Measurements from ENCODE around the gene GNL1.

GNL1 gene

DNA sequence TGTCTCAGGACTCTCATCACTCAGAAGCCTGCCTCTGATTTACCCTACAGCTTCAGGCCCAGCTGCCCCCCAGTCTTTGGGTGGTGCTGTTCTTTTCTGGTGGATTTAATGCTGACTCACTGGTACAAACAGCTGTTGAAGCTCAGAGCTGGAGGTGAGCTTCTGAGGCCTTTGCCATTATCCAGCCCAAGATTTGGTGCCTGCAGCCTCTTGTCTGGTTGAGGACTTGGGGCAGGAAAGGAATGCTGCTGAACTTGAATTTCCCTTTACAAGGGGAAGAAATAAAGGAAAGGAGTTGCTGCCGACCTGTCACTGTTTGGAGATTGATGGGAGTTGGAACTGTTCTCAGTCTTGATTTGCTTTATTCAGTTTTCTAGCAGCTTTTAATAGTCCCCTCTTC lies 34.7 kb upstream of the GNL1 start:
- ChIA-PET POLR2A (interaction anchor here (0.6 to 2.3 kb wide), 5 partner anchors 9 to 55 kb away, joined by 3 to 17 read pairs (median 3); no protein-coding TSS in a partner anchor), CTCF (no interaction called here)
- DNase-seq (ENCODE audit: extremely low spot score), result no peak
- no peak for TF ChIP-seq SUZ12 (IDR thresholded peaks at IDR 0.05)
- TF ChIP-seq ZNF384 (IDR thresholded peaks at IDR 0.05), result no peak

GRCh38 chr6:30590509-30590908 lies 34.2 kb upstream of the GNL1 start:
- no peak for TF ChIP-seq HDGF (IDR thresholded peaks at IDR 0.05; ENCODE audit: borderline replicate concordance)
- no peak for TF ChIP-seq ARNT (IDR thresholded peaks at IDR 0.05)
- TF ChIP-seq L3MBTL2 (conservative IDR thresholded peaks at IDR 0.05), result no peak
- no peak for TF ChIP-seq FOXM1 (IDR thresholded peaks at IDR 0.05; ENCODE audit: borderline replicate concordance)
- no peak for TF ChIP-seq SP1 (IDR thresholded peaks at IDR 0.05)
- no peak for TF ChIP-seq CTBP1 (IDR thresholded peaks at IDR 0.05; ENCODE audit: borderline replicate concordance)
- no peak for TF ChIP-seq SUZ12 (IDR thresholded peaks at IDR 0.05)
- TF ChIP-seq, protein P1, sequence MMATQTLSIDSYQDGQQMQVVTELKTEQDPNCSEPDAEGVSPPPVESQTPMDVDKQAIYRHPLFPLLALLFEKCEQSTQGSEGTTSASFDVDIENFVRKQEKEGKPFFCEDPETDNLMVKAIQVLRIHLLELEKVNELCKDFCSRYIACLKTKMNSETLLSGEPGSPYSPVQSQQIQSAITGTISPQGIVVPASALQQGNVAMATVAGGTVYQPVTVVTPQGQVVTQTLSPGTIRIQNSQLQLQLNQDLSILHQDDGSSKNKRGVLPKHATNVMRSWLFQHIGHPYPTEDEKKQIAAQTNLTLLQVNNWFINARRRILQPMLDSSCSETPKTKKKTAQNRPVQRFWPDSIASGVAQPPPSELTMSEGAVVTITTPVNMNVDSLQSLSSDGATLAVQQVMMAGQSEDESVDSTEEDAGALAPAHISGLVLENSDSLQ (IDR thresholded peaks at IDR 0.05), result no peak
- TF ChIP-seq LEF1 (IDR thresholded peaks at IDR 0.05; ENCODE audit: borderline replicate concordance), result no peak
- no peak for TF ChIP-seq BHLHE40 (IDR thresholded peaks at IDR 0.05; ENCODE audit: borderline replicate concordance)
- TF ChIP-seq FOXA1 (IDR thresholded peaks at IDR 0.05), result no peak
- TF ChIP-seq TARDBP (IDR thresholded peaks at IDR 0.05), result no peak
- no peak for TF ChIP-seq FOXK2 (IDR thresholded peaks at IDR 0.05)
- TF ChIP-seq ZNF384 (IDR thresholded peaks at IDR 0.05), result no peak
- no peak for TF ChIP-seq ELF4 (IDR thresholded peaks at IDR 0.05)
- no peak for DNase-seq (ENCODE audit: extremely low spot score)
- POLR2A ChIA-PET, result interaction anchor here (0.6 to 2.3 kb wide), 5 partner anchors 9 to 25 kb away, joined by 3 to 17 read pairs (median 4); no protein-coding TSS in a partner anchor
- CTCF ChIA-PET, result no interaction called here

- POLR2A ChIA-PET, result interaction anchor here (1.0 to 2.3 kb wide), 4 partner anchors 10 to 26 kb away, joined by 3 to 17 read pairs (median 5); no protein-coding TSS in a partner anchor
- CTCF ChIA-PET, result no interaction called here
Measured at GRCh38 chr6:30589754-30590358, 33.6 kb upstream of the GNL1 start.

GRCh38 chr6:30583921-30584320 lies 27.6 kb upstream of the GNL1 start:
- TF ChIP-seq ARNT (IDR thresholded peaks at IDR 0.05), result no peak
- TF ChIP-seq FOXK2 (IDR thresholded peaks at IDR 0.05), result no peak
- no peak for TF ChIP-seq LEF1 (IDR thresholded peaks at IDR 0.05; ENCODE audit: borderline replicate concordance)
- TF ChIP-seq FOXM1 (IDR thresholded peaks at IDR 0.05; ENCODE audit: borderline replicate concordance), result no peak
- no peak for TF ChIP-seq SUZ12 (IDR thresholded peaks at IDR 0.05)
- no peak for TF ChIP-seq BHLHE40 (IDR thresholded peaks at IDR 0.05; ENCODE audit: borderline replicate concordance)
- TF ChIP-seq HDGF (IDR thresholded peaks at IDR 0.05; ENCODE audit: borderline replicate concordance), result no peak
- no peak for TF ChIP-seq ELF4 (IDR thresholded peaks at IDR 0.05)
- no peak for DNase-seq (ENCODE audit: extremely low spot score)
- CTCF ChIA-PET, result no interaction called here
- POLR2A ChIA-PET, result interaction anchor here (1.4 to 1.9 kb wide), 2 partner anchors 13 to 29 kb away, joined by 5 to 6 read pairs; partner anchors contain the start of gene ABCF1

More at GRCh38 chr6:30589754-30590358, 33.6 kb upstream of the GNL1 start:
- DNase-seq (ENCODE audit: extremely low spot score), result no peak
- TF ChIP-seq ARNT (IDR thresholded peaks at IDR 0.05) (no peak), FOXK2 (IDR thresholded peaks at IDR 0.05) (no peak), ZNF384 (IDR thresholded peaks at IDR 0.05) (no peak), L3MBTL2 (conservative IDR thresholded peaks at IDR 0.05) (no peak), FOXM1 (IDR thresholded peaks at IDR 0.05; ENCODE audit: borderline replicate concordance) (no peak), LEF1 (IDR thresholded peaks at IDR 0.05; ENCODE audit: borderline replicate concordance) (no peak), NFRKB (IDR thresholded peaks at IDR 0.05) (no peak), FOXA1 (IDR thresholded peaks at IDR 0.05) (no peak), SUZ12 (IDR thresholded peaks at IDR 0.05) (no peak), SP1 (IDR thresholded peaks at IDR 0.05) (no peak), BHLHE40 (IDR thresholded peaks at IDR 0.05; ENCODE audit: borderline replicate concordance) (no peak)
- TF ChIP-seq, protein P1 (IDR thresholded peaks at IDR 0.05), result no peak

- CTCF ChIA-PET, result interaction anchor here (1.2 kb wide), 1 partner anchor 20 kb away, joined by 5 read pairs; no protein-coding TSS in a partner anchor
- DNase-seq (ENCODE audit: extremely low spot score), result no peak
- TF ChIP-seq LEF1 (IDR thresholded peaks at IDR 0.05; ENCODE audit: borderline replicate concordance) (no peak), ARNT (IDR thresholded peaks at IDR 0.05) (no peak), FOXK2 (IDR thresholded peaks at IDR 0.05) (no peak), ZNF384 (IDR thresholded peaks at IDR 0.05) (no peak), FOXM1 (IDR thresholded peaks at IDR 0.05; ENCODE audit: borderline replicate concordance) (no peak)
- POLR2A ChIA-PET, result interaction anchor here (1.5 kb wide), 1 partner anchor 38 kb away, joined by 3 read pairs; no protein-coding TSS in a partner anchor
Measured at GRCh38 chr6:30578051-30578450, 21.8 kb upstream of the GNL1 start.

GRCh38 chr6:30573113-30573512 lies 16.8 kb upstream of the GNL1 start:
- ChIA-PET POLR2A (interaction anchor here (1.1 to 1.7 kb wide), 3 partner anchors 25 to 42 kb away, joined by 3 to 5 read pairs (median 4); no protein-coding TSS in a partner anchor), CTCF (no interaction called here)
- no peak for TF ChIP-seq NFRKB (IDR thresholded peaks at IDR 0.05)
- TF ChIP-seq FOXK2 (IDR thresholded peaks at IDR 0.05), result no peak
- no peak for TF ChIP-seq FOXA1 (IDR thresholded peaks at IDR 0.05)
- DNase-seq (ENCODE audit: extremely low spot score), result no peak

GRCh38 chr6:30572148-30572547 lies 15.9 kb upstream of the GNL1 start:
- CTCF ChIA-PET, result no interaction called here
- DNase-seq (ENCODE audit: extremely low spot score), result no peak
- POLR2A ChIA-PET, result no interaction called here
- no peak for TF ChIP-seq FOXA1 (IDR thresholded peaks at IDR 0.05)
- TF ChIP-seq L3MBTL2 (conservative IDR thresholded peaks at IDR 0.05), result no peak
- TF ChIP-seq BHLHE40 (IDR thresholded peaks at IDR 0.05; ENCODE audit: borderline replicate concordance), result no peak
- TF ChIP-seq NFRKB (IDR thresholded peaks at IDR 0.05), result no peak
- TF ChIP-seq, protein P1 (IDR thresholded peaks at IDR 0.05), result no peak
- no peak for TF ChIP-seq ELF4 (IDR thresholded peaks at IDR 0.05)
- no peak for TF ChIP-seq SUZ12 (IDR thresholded peaks at IDR 0.05)
- no peak for TF ChIP-seq CTBP1 (IDR thresholded peaks at IDR 0.05; ENCODE audit: borderline replicate concordance)
- no peak for TF ChIP-seq LEF1 (IDR thresholded peaks at IDR 0.05; ENCODE audit: borderline replicate concordance)
- no peak for TF ChIP-seq TARDBP (IDR thresholded peaks at IDR 0.05)
- no peak for TF ChIP-seq ZNF384 (IDR thresholded peaks at IDR 0.05)
- no peak for TF ChIP-seq FOXM1 (IDR thresholded peaks at IDR 0.05; ENCODE audit: borderline replicate concordance)
- no peak for TF ChIP-seq SP1 (IDR thresholded peaks at IDR 0.05)
- TF ChIP-seq FOXK2 (IDR thresholded peaks at IDR 0.05), result no peak
- no peak for TF ChIP-seq ARNT (IDR thresholded peaks at IDR 0.05)
